Kidney (tissue), 14 donors: ENCODE results near the gene FOXN3. TPM values are rescaled to one million over a fixed set of nuclear protein-coding genes. Genes with fewer than 3 reads are reported as not detected.

ENCODE experiments used
- DNase-seq, 5 donors: peaks; one replicate each; pipeline ENCODE4 v3.0.0-alpha.2; 2013 to 2020
- FAIRE-seq: peaks from 2 replicates; lab custom pipeline; 2012; peaks lifted over from hg19 to GRCh38; lab: Jason Lieb, UNC
- H3K27ac ChIP-seq, 2 donors: one replicate each; pipeline ENCODE4 v1.7.0; 2013; ENCODE audit warnings: low read depth in 2 of 2, low read length in 2 of 2, inconsistent platforms in 1 of 2
- H3K27me3 ChIP-seq: one replicate; pipeline ENCODE4 v1.7.1; 2013; ENCODE audit warnings: low read length, inconsistent platforms; ENCODE audit not compliant: control insufficient read depth, insufficient read depth
- H3K36me3 ChIP-seq, 3 donors: one replicate each; pipeline versions ENCODE4 v1.7.0 to v1.7.1; 2013; ENCODE audit warnings: low read length in 3 of 3, control low read depth in 1 of 3, inconsistent platforms in 1 of 3; ENCODE audit not compliant: insufficient read depth in 3 of 3, control insufficient read depth in 2 of 3
- H3K4me1 ChIP-seq, 3 donors: one replicate each; pipeline versions ENCODE4 v1.7.0 to v1.7.1; 2013; ENCODE audit warnings: low read length in 3 of 3, inconsistent platforms in 1 of 3, low read depth in 1 of 3; ENCODE audit not compliant: control insufficient read depth in 2 of 3, insufficient read depth in 2 of 3
- H3K4me3 ChIP-seq, 3 donors: one replicate each; pipeline versions ENCODE4 v1.7.0 to v1.8.1; 2013; ENCODE audit warnings: low read length in 3 of 3, control low read depth in 1 of 3, inconsistent platforms in 1 of 3
- H3K9ac ChIP-seq, 3 donors: one replicate each; pipeline versions ENCODE4 v1.7.0 to v1.7.1; 2013; ENCODE audit warnings: low read length in 3 of 3, control low read depth in 1 of 3, inconsistent platforms in 1 of 3
- H3K9me3 ChIP-seq, 3 donors: one replicate each; pipeline versions ENCODE4 v1.7.0 to v1.7.1; 2013; ENCODE audit warnings: low read length in 3 of 3, control low read depth in 1 of 3, inconsistent platforms in 1 of 3; ENCODE audit not compliant: control insufficient read depth in 2 of 3, insufficient read depth in 1 of 3
- CTCF ChIP-seq: IDR thresholded peaks from 3 replicates; pipeline ENCODE4 v1.5.1; 2012; ENCODE audit warnings: mild to moderate bottlenecking, moderate library complexity, borderline replicate concordance; ENCODE audit not compliant: insufficient read depth; ENCODE audit errors: extremely low read depth
- intact Hi-C: fragments of 100-400 bp; cut with DNase I; formaldehyde crosslinking; loops from one replicate; pipeline ENCODE4 v1.11.1; 2022
- polyA plus RNA-seq: library from polyadenylated mRNA; stranded (reverse); fragments of 350-450 nt; fragmentation: Illumina TruSeq; extraction: RNeasy Lipid Tissue Mini Kit (QIAGEN cat#74804); gene quantifications from one replicate; pipeline ENCODE4 v1.2.3, GENCODE V29; 2014; ENCODE audit warnings: low read depth, low replicate concordance; ENCODE audit not compliant: insufficient read depth
- total RNA-seq: library from RNA; stranded (reverse); fragmentation: NEBNext Ultra II Directional; extraction: Animal tissue kit (Norgen Biotek cat#: 25700); gene quantifications from one replicate; pipeline ENCODE4 v1.2.1, GENCODE V29; 2021
- donor health status: control.
- donor health status: control.
- donor health status: control.
- donor health status: control.
- donor health status: control.
- donor health status: DM: yes; HTN: yes; CAD: no.
- donor health status: Normal renal cell carcinoma (clear cell type).

Gene FOXN3
- total and polyA plus RNA-seq, 2 donors from 2014 or later: 6.4 to 50.1 TPM

DNA sequence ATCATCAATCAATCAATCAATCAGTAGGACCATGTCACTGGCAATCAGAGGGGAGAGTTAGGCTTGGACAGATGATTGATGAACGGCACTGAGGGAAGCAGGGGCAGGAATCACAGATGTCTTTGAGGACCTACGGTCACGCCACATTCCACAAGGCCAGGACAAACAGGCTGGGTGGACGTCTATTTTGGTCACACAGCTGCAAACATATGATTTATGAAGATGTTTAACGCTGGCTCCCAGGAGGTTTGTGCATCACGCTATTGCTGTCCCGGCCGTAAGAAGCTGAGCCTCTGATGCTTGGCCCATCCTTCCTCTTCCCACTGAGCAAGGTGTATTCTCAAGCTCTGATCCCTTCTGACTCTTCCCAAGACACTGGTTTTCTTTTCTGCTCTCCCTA is 160.8 kb downstream of the FOXN3 start:
- no peak overlapping the region for H3K4me3 ChIP-seq
- H3K9ac ChIP-seq: no peak overlapping the region
- DNase-seq (peak in 1 of 5 donors; percentile 29), FAIRE-seq (no peak)
- no peak for TF ChIP-seq CTCF
- peaks cover 0 to 5% (median 0%) of the 10 kb centered on the region in 3 donors for H3K4me1 ChIP-seq
- no peaks in the 10 kb centered on the region for H3K36me3 ChIP-seq
- H3K27ac ChIP-seq: no peak overlapping the region
- H3K27me3 ChIP-seq: no peaks in the 10 kb centered on the region
- H3K9me3 ChIP-seq: no peaks in the 10 kb centered on the region
- intact Hi-C loops: loop anchor here (5.0 kb wide), 1 partner anchor 509 kb away; no protein-coding TSS in a partner anchor

DNA sequence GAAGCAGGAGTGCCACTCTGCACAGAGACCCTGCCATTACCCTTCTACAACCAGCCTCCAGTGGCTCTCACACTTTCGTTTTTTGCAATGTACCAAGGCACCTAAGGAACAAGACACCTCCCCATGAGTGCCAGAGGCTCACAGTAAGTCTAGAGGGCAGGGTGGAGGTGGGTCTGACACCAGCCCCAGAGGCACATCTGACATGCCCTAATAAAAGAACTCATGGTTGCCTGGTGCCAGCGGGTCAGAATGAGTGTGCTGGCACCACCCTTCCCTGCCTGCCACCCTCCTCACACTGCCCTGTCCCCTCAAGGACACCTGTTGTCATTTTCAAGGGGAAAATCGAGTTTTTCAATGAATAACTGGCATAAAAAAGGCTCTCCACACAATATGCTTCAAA is 161.2 kb downstream of the FOXN3 start:
- peak in 1 of 5 donors; percentile 17 for DNase-seq

GRCh38 chr14:89255012-89255411 is 162.0 kb downstream of the FOXN3 start:
- no peak for TF ChIP-seq CTCF
- Histone ChIP-seq H3K9ac (no peak overlapping the region), H3K36me3 (no peaks in the 10 kb centered on the region), H3K9me3 (no peaks in the 10 kb centered on the region), H3K27ac (no peak overlapping the region), H3K4me1 (peaks cover 0 to 5% (median 0%) of the 10 kb centered on the region in 3 donors), H3K27me3 (no peaks in the 10 kb centered on the region), H3K4me3 (no peak overlapping the region)
- no peak for DNase-seq
- FAIRE-seq: no peak
- intact Hi-C loops: loop anchor here (5.0 kb wide), 1 partner anchor 508 kb away; no protein-coding TSS in a partner anchor

More for the DNA sequence above, 161.2 kb downstream of the FOXN3 start:
- Histone ChIP-seq H3K9ac (no peak overlapping the region), H3K4me3 (no peak overlapping the region), H3K27ac (no peak overlapping the region), H3K9me3 (no peaks in the 10 kb centered on the region), H3K4me1 (peaks cover 0 to 5% (median 0%) of the 10 kb centered on the region in 3 donors), H3K36me3 (no peaks in the 10 kb centered on the region), H3K27me3 (no peaks in the 10 kb centered on the region)
- intact Hi-C loops: loop anchor here (5.0 kb wide), 1 partner anchor 509 kb away; no protein-coding TSS in a partner anchor
- TF ChIP-seq CTCF: no peak
- no peak for FAIRE-seq
